Panc1 (cell line): ENCODE data around the gene PTMS.

Experiments
- TF ChIP-seq, protein P1 (sequence below): fragments of 450-650 bp; IDR thresholded peaks from 2 replicates; pipeline ENCODE4 v1.5.1; 2017; ENCODE audit warnings: mild to moderate bottlenecking
- TF ChIP-seq, protein P2 (sequence below), 2 experiments: IDR thresholded peaks; 2 replicates each; pipeline ENCODE4 v1.6.1; 2011 to 2012; ENCODE audit warnings: low read depth in 2 of 2, control low read depth in 1 of 2, low read length in 1 of 2, mild to moderate bottlenecking in 1 of 2, moderate library complexity in 1 of 2; ENCODE audit not compliant: insufficient read depth in 1 of 2

DNA sequence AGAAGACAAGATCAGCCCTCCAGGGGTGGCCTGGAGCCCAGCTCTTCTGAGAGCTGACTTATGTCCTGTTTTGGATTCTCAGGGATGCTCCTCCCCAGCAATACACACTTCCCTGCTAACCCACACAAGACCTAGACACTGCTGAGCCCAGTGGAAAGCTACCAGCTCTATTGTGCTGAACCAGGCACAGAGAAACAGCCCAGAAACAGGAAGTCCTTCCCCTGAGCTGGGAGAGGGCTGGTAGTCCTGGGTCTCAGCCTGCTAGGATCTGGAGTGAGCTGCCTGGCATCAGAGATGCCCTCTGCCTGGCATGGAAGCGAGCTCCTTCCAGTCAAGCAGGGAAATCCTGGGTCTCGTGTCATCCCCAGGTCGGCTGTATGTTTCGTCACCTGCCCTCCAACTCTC, 4.9 kb downstream of the PTMS start:
- TF ChIP-seq, protein P1, sequence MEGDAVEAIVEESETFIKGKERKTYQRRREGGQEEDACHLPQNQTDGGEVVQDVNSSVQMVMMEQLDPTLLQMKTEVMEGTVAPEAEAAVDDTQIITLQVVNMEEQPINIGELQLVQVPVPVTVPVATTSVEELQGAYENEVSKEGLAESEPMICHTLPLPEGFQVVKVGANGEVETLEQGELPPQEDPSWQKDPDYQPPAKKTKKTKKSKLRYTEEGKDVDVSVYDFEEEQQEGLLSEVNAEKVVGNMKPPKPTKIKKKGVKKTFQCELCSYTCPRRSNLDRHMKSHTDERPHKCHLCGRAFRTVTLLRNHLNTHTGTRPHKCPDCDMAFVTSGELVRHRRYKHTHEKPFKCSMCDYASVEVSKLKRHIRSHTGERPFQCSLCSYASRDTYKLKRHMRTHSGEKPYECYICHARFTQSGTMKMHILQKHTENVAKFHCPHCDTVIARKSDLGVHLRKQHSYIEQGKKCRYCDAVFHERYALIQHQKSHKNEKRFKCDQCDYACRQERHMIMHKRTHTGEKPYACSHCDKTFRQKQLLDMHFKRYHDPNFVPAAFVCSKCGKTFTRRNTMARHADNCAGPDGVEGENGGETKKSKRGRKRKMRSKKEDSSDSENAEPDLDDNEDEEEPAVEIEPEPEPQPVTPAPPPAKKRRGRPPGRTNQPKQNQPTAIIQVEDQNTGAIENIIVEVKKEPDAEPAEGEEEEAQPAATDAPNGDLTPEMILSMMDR: no peak
- TF ChIP-seq, protein P2, sequence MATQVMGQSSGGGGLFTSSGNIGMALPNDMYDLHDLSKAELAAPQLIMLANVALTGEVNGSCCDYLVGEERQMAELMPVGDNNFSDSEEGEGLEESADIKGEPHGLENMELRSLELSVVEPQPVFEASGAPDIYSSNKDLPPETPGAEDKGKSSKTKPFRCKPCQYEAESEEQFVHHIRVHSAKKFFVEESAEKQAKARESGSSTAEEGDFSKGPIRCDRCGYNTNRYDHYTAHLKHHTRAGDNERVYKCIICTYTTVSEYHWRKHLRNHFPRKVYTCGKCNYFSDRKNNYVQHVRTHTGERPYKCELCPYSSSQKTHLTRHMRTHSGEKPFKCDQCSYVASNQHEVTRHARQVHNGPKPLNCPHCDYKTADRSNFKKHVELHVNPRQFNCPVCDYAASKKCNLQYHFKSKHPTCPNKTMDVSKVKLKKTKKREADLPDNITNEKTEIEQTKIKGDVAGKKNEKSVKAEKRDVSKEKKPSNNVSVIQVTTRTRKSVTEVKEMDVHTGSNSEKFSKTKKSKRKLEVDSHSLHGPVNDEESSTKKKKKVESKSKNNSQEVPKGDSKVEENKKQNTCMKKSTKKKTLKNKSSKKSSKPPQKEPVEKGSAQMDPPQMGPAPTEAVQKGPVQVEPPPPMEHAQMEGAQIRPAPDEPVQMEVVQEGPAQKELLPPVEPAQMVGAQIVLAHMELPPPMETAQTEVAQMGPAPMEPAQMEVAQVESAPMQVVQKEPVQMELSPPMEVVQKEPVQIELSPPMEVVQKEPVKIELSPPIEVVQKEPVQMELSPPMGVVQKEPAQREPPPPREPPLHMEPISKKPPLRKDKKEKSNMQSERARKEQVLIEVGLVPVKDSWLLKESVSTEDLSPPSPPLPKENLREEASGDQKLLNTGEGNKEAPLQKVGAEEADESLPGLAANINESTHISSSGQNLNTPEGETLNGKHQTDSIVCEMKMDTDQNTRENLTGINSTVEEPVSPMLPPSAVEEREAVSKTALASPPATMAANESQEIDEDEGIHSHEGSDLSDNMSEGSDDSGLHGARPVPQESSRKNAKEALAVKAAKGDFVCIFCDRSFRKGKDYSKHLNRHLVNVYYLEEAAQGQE (IDR thresholded peaks at IDR 0.05; ENCODE audit: insufficient read depth in 1 of 2, low read depth in 2 of 2, low read length in 1 of 2): no peak
